ENCODE results near the gene SCN2B. TPM values are rescaled to one million over a fixed set of nuclear protein-coding genes. Genes with fewer than 3 reads are reported as not detected.

The SCN2B gene
- total RNA-seq, 1 donor from 2014 or later, result 0.39 TPM

DNA sequence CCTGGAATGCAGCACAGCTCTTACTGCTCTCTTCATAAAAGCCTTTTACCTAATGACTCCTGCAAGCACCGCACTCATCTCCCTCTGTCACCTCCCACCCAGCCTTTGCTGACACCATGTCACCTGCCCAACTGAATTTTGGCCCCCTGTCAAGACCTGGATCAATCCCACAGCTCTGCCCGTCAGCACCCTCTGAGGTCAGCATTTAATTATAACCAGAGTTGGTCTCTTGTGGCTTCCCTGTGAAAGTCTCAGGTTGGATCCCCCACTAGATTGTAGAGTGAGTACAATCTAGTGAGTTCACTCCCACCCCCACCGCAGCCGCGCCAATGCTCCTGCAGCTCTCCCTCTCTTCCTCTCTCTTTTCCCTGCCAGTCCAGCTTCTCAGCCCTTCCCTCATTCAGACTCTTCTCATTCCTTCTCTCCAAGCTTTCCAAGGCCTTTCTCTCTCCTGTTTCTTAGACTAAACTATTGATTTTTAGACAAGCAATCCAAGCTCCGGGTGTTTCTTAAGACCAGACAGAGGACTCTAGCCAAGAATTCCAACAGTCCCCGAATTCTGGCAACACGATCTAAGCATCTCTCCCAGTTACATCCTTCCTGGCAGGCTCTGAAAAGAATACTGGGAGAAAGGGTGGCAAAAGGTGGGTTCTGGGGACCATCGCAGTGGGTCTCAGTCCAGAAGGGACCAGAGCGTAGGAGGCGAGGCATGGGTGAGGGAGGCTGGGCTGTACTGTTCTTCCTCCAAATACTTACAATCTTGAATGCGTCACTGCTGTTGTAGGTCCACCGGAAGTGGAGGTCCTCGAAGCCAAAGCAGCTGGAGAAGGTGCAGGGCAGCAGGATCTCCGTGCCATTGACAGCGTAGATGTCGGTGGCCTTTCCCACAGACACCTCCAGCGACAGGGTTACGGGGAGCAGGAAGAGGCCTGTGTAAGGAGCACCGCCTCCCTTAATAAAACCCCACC lies 31.9 kb downstream of the SCN2B start:
- Mint-ChIP-seq H3K9me3 (ENCODE audit: unreplicated experiment) (peaks cover 4% of the 10 kb centered on the region), H3K4me3 (ENCODE audit: unreplicated experiment) (peak overlapping the region; percentile 47), H3K27ac (ENCODE audit: unreplicated experiment) (no peak overlapping the region), H3K4me1 (ENCODE audit: low read depth, unreplicated experiment) (peaks cover 34% of the 10 kb centered on the region), H3K27me3 (ENCODE audit: unreplicated experiment) (peaks cover 11% of the 10 kb centered on the region), H3K36me3 (ENCODE audit: unreplicated experiment) (no peaks in the 10 kb centered on the region)
- TF ChIP-seq, protein P1, sequence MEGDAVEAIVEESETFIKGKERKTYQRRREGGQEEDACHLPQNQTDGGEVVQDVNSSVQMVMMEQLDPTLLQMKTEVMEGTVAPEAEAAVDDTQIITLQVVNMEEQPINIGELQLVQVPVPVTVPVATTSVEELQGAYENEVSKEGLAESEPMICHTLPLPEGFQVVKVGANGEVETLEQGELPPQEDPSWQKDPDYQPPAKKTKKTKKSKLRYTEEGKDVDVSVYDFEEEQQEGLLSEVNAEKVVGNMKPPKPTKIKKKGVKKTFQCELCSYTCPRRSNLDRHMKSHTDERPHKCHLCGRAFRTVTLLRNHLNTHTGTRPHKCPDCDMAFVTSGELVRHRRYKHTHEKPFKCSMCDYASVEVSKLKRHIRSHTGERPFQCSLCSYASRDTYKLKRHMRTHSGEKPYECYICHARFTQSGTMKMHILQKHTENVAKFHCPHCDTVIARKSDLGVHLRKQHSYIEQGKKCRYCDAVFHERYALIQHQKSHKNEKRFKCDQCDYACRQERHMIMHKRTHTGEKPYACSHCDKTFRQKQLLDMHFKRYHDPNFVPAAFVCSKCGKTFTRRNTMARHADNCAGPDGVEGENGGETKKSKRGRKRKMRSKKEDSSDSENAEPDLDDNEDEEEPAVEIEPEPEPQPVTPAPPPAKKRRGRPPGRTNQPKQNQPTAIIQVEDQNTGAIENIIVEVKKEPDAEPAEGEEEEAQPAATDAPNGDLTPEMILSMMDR (IDR thresholded peaks at IDR 0.05; ENCODE audit: partially characterized antibody, unreplicated experiment), result no peak
- no peak for DNase-seq

DNA sequence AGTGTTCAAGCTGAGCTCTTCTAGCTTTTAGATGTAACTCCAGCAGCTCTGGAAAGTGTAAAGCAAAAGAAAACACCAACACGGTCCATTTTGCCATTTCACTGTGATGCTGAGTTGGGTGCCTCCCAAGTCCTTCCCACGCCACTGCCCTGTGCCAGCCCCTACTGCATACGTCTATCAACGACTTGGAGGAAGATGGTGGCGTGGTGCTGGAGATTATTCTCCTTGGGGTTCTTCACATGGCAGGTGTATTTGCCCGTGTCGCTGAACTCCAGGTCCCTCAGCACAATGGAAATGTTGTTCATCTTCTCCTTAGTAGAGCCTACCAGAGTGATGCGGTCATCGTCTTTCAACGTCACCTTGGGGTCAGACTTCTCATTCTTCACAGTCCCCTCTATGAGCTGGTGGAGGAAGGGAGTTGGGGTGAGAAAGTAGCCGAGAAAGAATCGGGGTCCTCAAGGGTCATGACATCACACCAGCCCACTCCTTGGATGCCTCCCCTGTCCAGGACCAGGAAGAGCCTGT lies 32.7 kb downstream of the SCN2B start:
- TF ChIP-seq, protein P1 (IDR thresholded peaks at IDR 0.05; ENCODE audit: partially characterized antibody, unreplicated experiment), result no peak
- H3K27ac Mint-ChIP-seq (ENCODE audit: unreplicated experiment), result no peak overlapping the region
- DNase-seq, result no peak
- no peaks in the 10 kb centered on the region for H3K36me3 Mint-ChIP-seq (ENCODE audit: unreplicated experiment)
- peaks cover 37% of the 10 kb centered on the region for H3K4me1 Mint-ChIP-seq (ENCODE audit: low read depth, unreplicated experiment)
- H3K9me3 Mint-ChIP-seq (ENCODE audit: unreplicated experiment), result peaks cover 6% of the 10 kb centered on the region
- H3K4me3 Mint-ChIP-seq (ENCODE audit: unreplicated experiment), result peak overlapping the region; percentile 47
- peaks cover 11% of the 10 kb centered on the region for H3K27me3 Mint-ChIP-seq (ENCODE audit: unreplicated experiment)

DNA sequence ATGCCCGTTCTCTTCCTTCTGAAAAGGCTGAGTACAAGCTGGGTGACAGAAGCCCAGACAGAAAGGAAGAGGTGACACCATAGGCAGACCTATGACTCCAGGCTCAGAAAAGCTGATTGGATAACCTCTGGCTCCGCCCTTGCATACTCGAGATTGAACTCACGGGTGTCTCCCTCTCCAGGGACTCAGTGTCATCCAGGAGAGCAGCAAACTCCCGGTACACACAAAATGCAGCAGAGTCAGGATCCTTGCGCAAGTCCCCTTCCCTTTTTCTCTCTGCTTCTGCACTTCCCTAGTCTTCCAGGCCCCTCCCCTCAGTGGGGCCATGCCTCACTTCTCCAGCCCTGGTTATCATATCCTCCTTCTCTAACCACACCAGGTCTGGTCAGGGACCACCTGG lies 33.6 kb downstream of the SCN2B start:
- Mint-ChIP-seq H3K9me3 (ENCODE audit: unreplicated experiment) (peaks cover 6% of the 10 kb centered on the region), H3K4me3 (ENCODE audit: unreplicated experiment) (peak overlapping the region; percentile 26), H3K27me3 (ENCODE audit: unreplicated experiment) (peaks cover 11% of the 10 kb centered on the region), H3K27ac (ENCODE audit: unreplicated experiment) (peak overlapping the region; percentile 80), H3K4me1 (ENCODE audit: low read depth, unreplicated experiment) (peaks cover 33% of the 10 kb centered on the region), H3K36me3 (ENCODE audit: unreplicated experiment) (no peaks in the 10 kb centered on the region)
- TF ChIP-seq, protein P1 (IDR thresholded peaks at IDR 0.05; ENCODE audit: partially characterized antibody, unreplicated experiment), result no peak
- DNase-seq, result no peak

DNA sequence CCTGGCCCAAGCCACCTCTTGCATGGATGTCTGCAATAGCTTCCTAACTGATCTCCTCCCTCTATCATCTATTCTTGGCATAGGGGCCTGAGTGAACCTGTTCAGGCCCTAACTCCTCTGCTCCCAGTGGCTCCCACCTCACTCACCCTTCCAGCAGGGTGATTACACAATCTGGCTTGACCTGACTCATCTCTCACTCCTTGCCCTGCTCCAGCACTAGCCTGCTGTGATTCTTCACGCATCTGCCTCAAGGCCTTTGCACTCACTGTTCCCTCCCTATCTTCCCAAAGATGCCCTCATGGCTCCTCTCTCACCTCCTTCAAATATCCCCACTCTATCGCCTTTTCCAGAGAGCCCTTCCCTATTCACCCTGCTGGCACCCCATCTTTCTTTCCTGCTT lies 34.4 kb downstream of the SCN2B start:
- TF ChIP-seq, protein P1 (IDR thresholded peaks at IDR 0.05; ENCODE audit: partially characterized antibody, unreplicated experiment), result no peak
- H3K36me3 Mint-ChIP-seq (ENCODE audit: unreplicated experiment), result no peaks in the 10 kb centered on the region
- DNase-seq, result no peak
- peaks cover 6% of the 10 kb centered on the region for H3K9me3 Mint-ChIP-seq (ENCODE audit: unreplicated experiment)
- peak overlapping the region; percentile 80 for H3K27ac Mint-ChIP-seq (ENCODE audit: unreplicated experiment)
- H3K4me3 Mint-ChIP-seq (ENCODE audit: unreplicated experiment), result peak overlapping the region; percentile 26
- peaks cover 27% of the 10 kb centered on the region for H3K4me1 Mint-ChIP-seq (ENCODE audit: low read depth, unreplicated experiment)
- peaks cover 11% of the 10 kb centered on the region for H3K27me3 Mint-ChIP-seq (ENCODE audit: unreplicated experiment)

DNA sequence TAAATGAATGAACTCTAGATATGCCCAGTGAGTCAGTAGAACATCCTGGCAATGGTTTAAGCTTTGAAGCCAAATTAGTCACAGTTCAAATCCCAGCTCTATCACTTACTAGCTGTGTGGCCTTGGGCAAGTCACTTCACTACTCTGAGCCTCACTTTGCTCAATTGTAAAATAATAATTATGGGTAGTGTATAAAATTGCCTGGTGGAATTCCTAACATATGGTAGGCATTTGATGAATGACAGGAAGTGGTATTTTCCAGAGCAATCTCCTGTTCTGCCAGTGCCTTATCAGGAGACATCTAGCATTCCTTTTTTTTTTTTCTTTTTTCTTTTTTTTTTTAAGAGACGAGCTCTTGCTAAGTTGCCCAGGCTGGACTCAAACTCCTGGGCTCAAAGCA lies 36.9 kb downstream of the SCN2B start:
- H3K36me3 Mint-ChIP-seq (ENCODE audit: unreplicated experiment), result no peaks in the 10 kb centered on the region
- DNase-seq, result no peak
- H3K27ac Mint-ChIP-seq (ENCODE audit: unreplicated experiment), result no peak overlapping the region
- peaks cover 4% of the 10 kb centered on the region for H3K9me3 Mint-ChIP-seq (ENCODE audit: unreplicated experiment)
- peaks cover 26% of the 10 kb centered on the region for H3K4me1 Mint-ChIP-seq (ENCODE audit: low read depth, unreplicated experiment)
- H3K4me3 Mint-ChIP-seq (ENCODE audit: unreplicated experiment), result no peak overlapping the region
- H3K27me3 Mint-ChIP-seq (ENCODE audit: unreplicated experiment), result peaks cover 7% of the 10 kb centered on the region
- TF ChIP-seq, protein P1 (IDR thresholded peaks at IDR 0.05; ENCODE audit: partially characterized antibody, unreplicated experiment), result no peak

All from glutamatergic neuron (in vitro differentiated cells).